ENCODE results near the gene WASHC3.

- TF ChIP-seq CTCF (IDR thresholded peaks at IDR 0.05; ENCODE audit: low read depth, low read length) (no peak), MYC (IDR thresholded peaks at IDR 0.05; ENCODE audit: low read depth, low read length) (no peak)
Observed at GRCh38 chr12:102029141-102029540, 32.6 kb downstream of the WASHC3 start.
